PC-3 (cell line): ENCODE results near the gene ITPR3. TPM values are rescaled to one million over a fixed set of nuclear protein-coding genes. Genes with fewer than 3 reads are reported as not detected.
A peak's percentile ranks its signal among the peaks of the same experiment; 100 is the strongest.

Source experiments
- ATAC-seq: fragments of 200-7000 bp; cut with Tn5 transposase; 2 replicates; pipeline ENCODE4 v1.9.1; 2020; ENCODE audit warnings: mild to moderate bottlenecking, moderate library complexity
- BruUV-seq: library from RNA; stranded (reverse); fragments of 400-500 nt; replicated peaks from 2 replicates; lab custom pipeline; 2021; lab: Mats Ljungman, UMichigan
- CTCF ChIA-PET: fragments of 300-600 bp; sonication (Branson Sonifier 250); formaldehyde crosslinking; loops from one replicate; lab custom pipeline; 2022; ENCODE audit warnings: antibody characterized with exemption; lab: Charles Lee
- POLR2A ChIA-PET: fragments of 300-600 bp; sonication (Branson Sonifier 250); formaldehyde crosslinking; loops from one replicate; lab custom pipeline; 2022; ENCODE audit warnings: antibody characterized with exemption; ENCODE audit not compliant: unreplicated experiment; lab: Charles Lee
- DNase-seq: peaks from one replicate; pipeline ENCODE4 v3.0.0-alpha.2; 2015
- H2AFZ ChIP-seq: fragments of 300-600 bp; sonication (generic); 2 replicates; pipeline ENCODE4 v1.6.0; 2016; ENCODE audit warnings: antibody characterized with exemption, low read length
- H3F3A ChIP-seq: fragments of 300-600 bp; sonication (generic); one replicate; pipeline ENCODE4 v1.6.0; 2017; ENCODE audit warnings: antibody characterized with exemption, low read length, control low read depth, mild to moderate bottlenecking; ENCODE audit not compliant: unreplicated experiment
- H3K27ac ChIP-seq: fragments of 300-600 bp; sonication (generic); 2 replicates; pipeline ENCODE4 v1.5.1; 2016; ENCODE audit warnings: mild to moderate bottlenecking, low read length
- H3K27me3 ChIP-seq: fragments of 300-600 bp; sonication (generic); 2 replicates; pipeline ENCODE4 v1.6.1; 2016; ENCODE audit warnings: low read length, mixed read lengths
- H3K36me3 ChIP-seq: fragments of 300-600 bp; sonication (generic); 2 replicates; pipeline ENCODE4 v1.6.1; 2016; ENCODE audit warnings: low read depth, mixed run types, low read length, mixed read lengths
- H3K4me1 ChIP-seq: fragments of 300-600 bp; sonication (generic); 2 replicates; pipeline ENCODE4 v1.5.1; 2016; ENCODE audit warnings: low read length; ENCODE audit not compliant: insufficient read depth
- H3K4me2 ChIP-seq: fragments of 300-600 bp; sonication (generic); 2 replicates; pipeline ENCODE4 v1.6.0; 2016; ENCODE audit warnings: low read length
- H3K4me3 ChIP-seq: fragments of 300-600 bp; sonication (generic); 2 replicates; pipeline ENCODE4 v1.5.1; 2016; ENCODE audit warnings: mild to moderate bottlenecking, low read length, mixed read lengths
- H3K79me2 ChIP-seq: fragments of 300-600 bp; sonication (generic); 2 replicates; pipeline ENCODE4 v1.6.1; 2017; ENCODE audit warnings: low read length, mixed read lengths
- H3K9ac ChIP-seq: fragments of 300-600 bp; sonication (generic); 2 replicates; pipeline ENCODE4 v1.6.0; 2016; ENCODE audit warnings: mild to moderate bottlenecking, low read length
- H3K9me2 ChIP-seq: fragments of 300-600 bp; sonication (generic); replicated peaks from 2 replicates; pipeline ENCODE4 v1.6.1; 2016; ENCODE audit warnings: mixed run types, low read length, mixed read lengths
- H3K9me3 ChIP-seq: fragments of 300-600 bp; sonication (generic); 2 replicates; pipeline ENCODE4 v1.6.1; 2016; ENCODE audit warnings: low read length, mixed read lengths
- H4K20me1 ChIP-seq: fragments of 300-600 bp; sonication (generic); 2 replicates; pipeline ENCODE4 v1.6.1; 2016; ENCODE audit warnings: low read length, mixed read lengths
- CTCF ChIP-seq: fragments of 300-600 bp; sonication (generic); conservative IDR thresholded peaks from 2 replicates; pipeline ENCODE4 v1.5.1; 2017; ENCODE audit warnings: antibody characterized with exemption, low read depth, mild to moderate bottlenecking, low read length
- EZH2 ChIP-seq: fragments of 300-600 bp; sonication (generic); IDR thresholded peaks from one replicate; pipeline ENCODE4 v1.6.1; 2017; ENCODE audit warnings: antibody characterized with exemption, mild to moderate bottlenecking, low read length; ENCODE audit not compliant: unreplicated experiment
- EZH2phosphoT487 ChIP-seq: fragments of 300-600 bp; sonication (generic); IDR thresholded peaks from 2 replicates; pipeline ENCODE4 v1.6.1; 2018; ENCODE audit warnings: mild to moderate bottlenecking, antibody characterized with exemption, low read length, borderline replicate concordance
- intact Hi-C: fragments of 100-400 bp; cut with micrococcal nuclease; formaldehyde crosslinking; loops from 2 replicates; pipeline ENCODE4 v1.9.0; 2023
- total RNA-seq: library from RNA; depleted of rRNA; stranded (reverse); fragments of >200 nt; gene quantifications from 2 replicates; pipeline ENCODE4 v1.2.3, GENCODE V29; 2014

Gene ITPR3
- total RNA-seq, 1 experiment from 2014 or later: 41.8 TPM

GRCh38 chr6:33692078-33692759 is 71.1 kb downstream of the ITPR3 start:
- Histone ChIP-seq H3K9me3 (no peaks in the 10 kb centered on the region), H3K27me3 (no peaks in the 10 kb centered on the region), H3K9me2 (no peaks in the 10 kb centered on the region), H3K27ac (no peak overlapping the region), H2AFZ (no peak overlapping the region), H3K4me2 (no peak overlapping the region), H3F3A (no peaks in the 10 kb centered on the region), H3K9ac (no peak overlapping the region), H3K79me2 (peaks cover 14% of the 10 kb centered on the region; the same call in 1 of the 2 replicates), H3K4me1 (peaks cover 51% of the 10 kb centered on the region), H3K36me3 (peaks cover 47% of the 10 kb centered on the region), H4K20me1 (no peaks in the 10 kb centered on the region), H3K4me3 (no peak overlapping the region)
- ATAC-seq (0 out of 2 replicates have a peak, but pooled peaks have one; percentile 5), DNase-seq (peak; percentile 38)
- intact Hi-C loops: no loop called here
- no peak for TF ChIP-seq CTCF
- no peak for TF ChIP-seq EZH2phosphoT487
- TF ChIP-seq EZH2: no peak
- BruUV-seq: no TSS peak
- ChIA-PET CTCF (interaction anchor here (0.6 kb wide), 1 partner anchor 19 kb away, joined by 3 read pairs; the partner anchor contains the start of gene UQCC2), POLR2A (no interaction called here)

GRCh38 chr6:33692760-33693158 is 71.6 kb downstream of the ITPR3 start:
- ChIA-PET POLR2A (no interaction called here), CTCF (no interaction called here)
- Histone ChIP-seq H3K36me3 (peaks cover 47% of the 10 kb centered on the region), H3K4me2 (no peak overlapping the region), H3K27ac (0 out of 2 replicates have a peak overlapping the region, but pooled peaks have one; percentile 94), H4K20me1 (no peaks in the 10 kb centered on the region), H3K9me2 (no peaks in the 10 kb centered on the region), H3K27me3 (no peaks in the 10 kb centered on the region), H3K4me3 (no peak overlapping the region), H3K79me2 (peaks cover 14% of the 10 kb centered on the region; the same call in 1 of the 2 replicates), H3K4me1 (peaks cover 56% of the 10 kb centered on the region), H3K9me3 (no peaks in the 10 kb centered on the region), H3K9ac (no peak overlapping the region), H2AFZ (no peak overlapping the region), H3F3A (no peaks in the 10 kb centered on the region)
- TF ChIP-seq EZH2phosphoT487 (no peak), CTCF (no peak), EZH2 (no peak)
- no TSS peak for BruUV-seq
- intact Hi-C loops: no loop called here
- ATAC-seq: no peak
- DNase-seq: no peak
